NB4 (cell line): ENCODE data around the gene TAF4.

Experiments used
- MYC ChIP-seq: IDR thresholded peaks from 2 replicates; pipeline ENCODE4 v1.6.1; 2011; ENCODE audit warnings: low read depth, low read length
- POLR2A ChIP-seq: IDR thresholded peaks from 2 replicates; pipeline ENCODE4 v1.6.1; 2011; ENCODE audit warnings: mild to moderate bottlenecking; ENCODE audit not compliant: insufficient read length; ENCODE audit errors: extremely low read depth
- TF ChIP-seq, protein P1 (sequence below): IDR thresholded peaks from 2 replicates; pipeline ENCODE4 v1.6.1; 2011; ENCODE audit warnings: low read depth, low read length
- TF ChIP-seq, protein P2 (sequence below): IDR thresholded peaks from one replicate; pipeline ENCODE4 v1.5.1; 2012; ENCODE audit warnings: low read depth, low read length

DNA sequence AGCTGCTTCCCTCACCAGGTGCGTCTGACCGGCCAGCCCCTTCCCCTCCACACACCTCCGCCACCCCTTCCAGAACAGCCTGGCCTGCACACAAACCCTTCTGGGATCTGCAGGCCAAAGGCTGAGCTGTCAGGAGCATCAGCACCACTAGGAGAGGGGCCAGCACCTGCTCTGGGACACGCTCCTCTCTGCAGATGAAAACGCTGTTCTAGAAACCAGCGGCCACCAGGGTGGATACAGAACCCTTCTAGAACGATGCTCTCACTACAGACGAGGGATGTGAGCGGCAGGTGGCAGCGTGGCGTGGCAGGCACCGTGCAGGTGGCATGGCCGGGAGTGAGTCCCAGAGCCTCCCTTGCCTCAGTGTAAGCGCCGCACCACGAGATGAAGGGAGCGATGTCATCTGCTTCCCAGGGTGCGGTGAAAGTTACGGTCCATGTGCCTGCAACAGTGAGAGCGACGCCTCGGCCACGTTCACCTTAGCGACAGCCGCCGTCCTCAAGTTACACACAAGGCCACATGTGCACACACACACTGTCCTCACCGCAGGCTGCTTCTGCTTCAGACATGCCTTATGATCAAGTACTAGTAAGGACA, 53.6 kb downstream of the TAF4 start:
- TF ChIP-seq, protein P1, sequence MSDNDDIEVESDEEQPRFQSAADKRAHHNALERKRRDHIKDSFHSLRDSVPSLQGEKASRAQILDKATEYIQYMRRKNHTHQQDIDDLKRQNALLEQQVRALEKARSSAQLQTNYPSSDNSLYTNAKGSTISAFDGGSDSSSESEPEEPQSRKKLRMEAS = no peak
- TF ChIP-seq, protein P2, sequence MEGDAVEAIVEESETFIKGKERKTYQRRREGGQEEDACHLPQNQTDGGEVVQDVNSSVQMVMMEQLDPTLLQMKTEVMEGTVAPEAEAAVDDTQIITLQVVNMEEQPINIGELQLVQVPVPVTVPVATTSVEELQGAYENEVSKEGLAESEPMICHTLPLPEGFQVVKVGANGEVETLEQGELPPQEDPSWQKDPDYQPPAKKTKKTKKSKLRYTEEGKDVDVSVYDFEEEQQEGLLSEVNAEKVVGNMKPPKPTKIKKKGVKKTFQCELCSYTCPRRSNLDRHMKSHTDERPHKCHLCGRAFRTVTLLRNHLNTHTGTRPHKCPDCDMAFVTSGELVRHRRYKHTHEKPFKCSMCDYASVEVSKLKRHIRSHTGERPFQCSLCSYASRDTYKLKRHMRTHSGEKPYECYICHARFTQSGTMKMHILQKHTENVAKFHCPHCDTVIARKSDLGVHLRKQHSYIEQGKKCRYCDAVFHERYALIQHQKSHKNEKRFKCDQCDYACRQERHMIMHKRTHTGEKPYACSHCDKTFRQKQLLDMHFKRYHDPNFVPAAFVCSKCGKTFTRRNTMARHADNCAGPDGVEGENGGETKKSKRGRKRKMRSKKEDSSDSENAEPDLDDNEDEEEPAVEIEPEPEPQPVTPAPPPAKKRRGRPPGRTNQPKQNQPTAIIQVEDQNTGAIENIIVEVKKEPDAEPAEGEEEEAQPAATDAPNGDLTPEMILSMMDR = no peak
- no peak for TF ChIP-seq POLR2A
- no peak for TF ChIP-seq MYC
